ENCODE results near the gene SPNS2. TPM values are rescaled to one million over a fixed set of nuclear protein-coding genes. Genes with fewer than 3 reads are reported as not detected.

Gene SPNS2
- total RNA-seq, 4 donors from 2014 or later, result 5.4 to 49.8 (median 23.4) TPM

DNA sequence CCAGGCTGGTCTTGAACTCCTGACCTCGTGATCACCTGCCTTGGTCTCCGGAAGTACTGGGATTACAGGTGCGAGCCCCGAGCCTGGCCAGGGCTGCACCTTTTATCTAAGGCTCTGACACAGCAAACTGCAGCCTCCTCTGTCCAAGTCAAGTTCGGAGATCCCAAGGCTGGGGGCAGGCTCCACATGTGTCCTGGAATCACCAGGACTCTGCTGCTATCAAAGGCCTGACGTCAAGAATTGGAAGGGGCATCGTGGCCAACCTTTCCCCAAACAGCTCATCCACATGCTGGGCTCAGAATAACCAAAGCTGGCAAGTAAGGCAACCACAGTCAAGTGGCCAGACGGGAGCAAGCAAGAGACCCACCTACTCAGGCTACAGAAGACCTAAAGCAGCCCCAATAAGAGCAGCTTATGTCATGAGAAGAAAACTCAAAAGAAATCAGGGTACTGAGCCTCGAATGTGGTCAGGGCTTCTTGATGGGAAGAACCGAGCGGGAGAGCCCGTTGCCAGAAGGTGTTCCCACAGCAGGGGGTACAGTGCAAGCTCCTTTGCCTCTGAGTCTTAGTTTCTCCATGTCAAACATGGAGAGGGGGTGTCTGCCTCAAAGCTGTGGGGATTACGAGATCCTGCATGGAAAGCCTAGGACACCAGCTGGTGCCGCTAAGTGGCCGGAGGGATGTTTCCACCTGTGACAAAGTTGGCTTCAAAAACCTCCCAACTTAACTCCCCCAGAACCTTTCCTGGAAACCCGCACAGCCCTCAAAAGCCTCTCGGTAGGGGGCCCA, 48.6 kb downstream of the SPNS2 start:
- WGBS, 2 donors, result 88 to 93% methylated on average over 15 to 17 of the region's 17 CpGs
- TF ChIP-seq, protein P1, sequence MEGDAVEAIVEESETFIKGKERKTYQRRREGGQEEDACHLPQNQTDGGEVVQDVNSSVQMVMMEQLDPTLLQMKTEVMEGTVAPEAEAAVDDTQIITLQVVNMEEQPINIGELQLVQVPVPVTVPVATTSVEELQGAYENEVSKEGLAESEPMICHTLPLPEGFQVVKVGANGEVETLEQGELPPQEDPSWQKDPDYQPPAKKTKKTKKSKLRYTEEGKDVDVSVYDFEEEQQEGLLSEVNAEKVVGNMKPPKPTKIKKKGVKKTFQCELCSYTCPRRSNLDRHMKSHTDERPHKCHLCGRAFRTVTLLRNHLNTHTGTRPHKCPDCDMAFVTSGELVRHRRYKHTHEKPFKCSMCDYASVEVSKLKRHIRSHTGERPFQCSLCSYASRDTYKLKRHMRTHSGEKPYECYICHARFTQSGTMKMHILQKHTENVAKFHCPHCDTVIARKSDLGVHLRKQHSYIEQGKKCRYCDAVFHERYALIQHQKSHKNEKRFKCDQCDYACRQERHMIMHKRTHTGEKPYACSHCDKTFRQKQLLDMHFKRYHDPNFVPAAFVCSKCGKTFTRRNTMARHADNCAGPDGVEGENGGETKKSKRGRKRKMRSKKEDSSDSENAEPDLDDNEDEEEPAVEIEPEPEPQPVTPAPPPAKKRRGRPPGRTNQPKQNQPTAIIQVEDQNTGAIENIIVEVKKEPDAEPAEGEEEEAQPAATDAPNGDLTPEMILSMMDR (IDR thresholded peaks at IDR 0.05), result no peak
- no peak for DNase-seq (ENCODE audit: low spot score in 2 of 2)
- H3K4me3 ChIP-seq, result no peak overlapping the region
- H3K9me3 ChIP-seq, result no peaks in the 10 kb centered on the region
- H3K27ac ChIP-seq, result no peak overlapping the region
- H3K4me1 ChIP-seq, result no peaks in the 10 kb centered on the region
- H3K27me3 ChIP-seq, result no peaks in the 10 kb centered on the region
- H3K36me3 ChIP-seq, result peaks cover 4 to 100% (median 49%) of the 10 kb centered on the region in 3 donors

DNA sequence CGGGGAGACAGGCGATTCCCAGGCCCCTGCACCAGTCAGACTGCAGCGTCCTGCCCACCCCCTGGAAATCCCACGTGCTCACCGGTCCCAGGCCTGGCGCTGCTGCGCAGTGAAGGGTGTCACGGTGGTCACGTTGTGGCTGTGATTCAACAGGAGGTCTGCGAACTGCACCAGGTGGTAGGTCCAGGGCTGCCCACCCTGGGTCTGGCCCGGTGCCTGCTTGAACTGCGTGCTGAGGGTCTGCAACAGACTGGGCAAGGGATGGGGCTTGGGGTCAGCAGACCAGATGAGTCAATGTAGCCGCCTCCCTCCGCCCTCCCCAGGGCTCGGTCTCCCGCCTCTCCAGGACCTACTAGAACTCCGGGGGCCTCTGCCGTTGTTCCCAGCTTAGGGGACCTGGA, 49.4 kb downstream of the SPNS2 start:
- Histone ChIP-seq H3K4me3 (no peak overlapping the region), H3K4me1 (no peaks in the 10 kb centered on the region), H3K27ac (no peak overlapping the region), H3K27me3 (no peaks in the 10 kb centered on the region), H3K36me3 (peaks cover 0 to 100% (median 46%) of the 10 kb centered on the region in 3 donors), H3K9me3 (no peaks in the 10 kb centered on the region)
- TF ChIP-seq EP300 (IDR thresholded peaks at IDR 0.05) (no peak), POLR2A (IDR thresholded peaks at IDR 0.05) (no peak)
- TF ChIP-seq, protein P1 (IDR thresholded peaks at IDR 0.05), result no peak
- no peak for DNase-seq (ENCODE audit: low spot score in 2 of 2)
- WGBS, 2 donors, result 90 to 93% methylated on average over 11 to 15 of the region's 18 CpGs

DNA sequence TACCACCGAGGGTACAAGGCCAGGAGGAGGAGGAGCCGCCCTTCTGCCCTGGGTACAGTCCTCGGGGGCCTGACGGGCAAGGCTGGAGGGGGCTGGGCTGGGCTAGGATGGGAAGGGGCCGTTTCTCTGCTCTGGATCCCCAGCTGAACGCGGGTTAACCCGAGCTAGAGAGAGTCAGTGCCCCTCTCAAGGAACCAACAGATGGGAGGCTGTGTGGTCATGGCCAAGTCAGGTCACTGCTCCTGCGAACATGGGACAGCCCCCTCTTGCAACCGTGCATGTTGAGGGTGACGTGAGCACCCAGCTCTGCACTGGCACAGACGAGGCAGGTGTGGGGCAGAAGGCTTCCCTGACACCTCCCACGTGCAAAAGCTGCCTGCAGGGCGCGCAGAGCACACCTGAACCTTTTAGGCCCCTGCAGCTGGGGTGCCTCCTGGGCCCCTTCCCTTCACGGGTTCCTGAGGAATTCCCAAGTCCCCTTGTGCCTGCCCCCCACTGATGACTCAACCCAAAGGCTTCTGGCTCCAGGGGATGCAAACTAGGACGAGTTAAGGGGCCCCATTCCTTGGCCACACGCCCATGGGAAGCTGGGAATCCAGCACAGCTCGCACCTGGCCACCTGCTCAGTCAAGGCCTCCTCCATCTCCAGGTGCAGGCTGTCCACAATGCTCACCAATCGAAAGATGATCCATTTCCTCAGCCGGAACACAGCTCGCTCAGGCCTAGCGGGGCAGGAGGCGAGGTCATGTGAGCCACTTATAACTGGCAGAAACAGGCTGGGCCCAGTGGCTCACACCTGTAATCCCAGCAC, 50.2 kb downstream of the SPNS2 start:
- 83 to 84% methylated on average over 18 to 22 of the region's 24 CpGs for WGBS, 2 donors
- H3K27me3 ChIP-seq, result no peaks in the 10 kb centered on the region
- peaks cover 0 to 5% (median 2%) of the 10 kb centered on the region in 4 donors for H3K4me1 ChIP-seq
- no peak overlapping the region for H3K27ac ChIP-seq
- DNase-seq (ENCODE audit: low spot score in 2 of 2), result no peak
- peaks cover 0 to 100% (median 46%) of the 10 kb centered on the region in 3 donors for H3K36me3 ChIP-seq
- no peak overlapping the region for H3K4me3 ChIP-seq
- H3K9me3 ChIP-seq, result no peaks in the 10 kb centered on the region
- TF ChIP-seq EP300 (IDR thresholded peaks at IDR 0.05), result no peak
- TF ChIP-seq, protein P1 (IDR thresholded peaks at IDR 0.05), result no peak

DNA sequence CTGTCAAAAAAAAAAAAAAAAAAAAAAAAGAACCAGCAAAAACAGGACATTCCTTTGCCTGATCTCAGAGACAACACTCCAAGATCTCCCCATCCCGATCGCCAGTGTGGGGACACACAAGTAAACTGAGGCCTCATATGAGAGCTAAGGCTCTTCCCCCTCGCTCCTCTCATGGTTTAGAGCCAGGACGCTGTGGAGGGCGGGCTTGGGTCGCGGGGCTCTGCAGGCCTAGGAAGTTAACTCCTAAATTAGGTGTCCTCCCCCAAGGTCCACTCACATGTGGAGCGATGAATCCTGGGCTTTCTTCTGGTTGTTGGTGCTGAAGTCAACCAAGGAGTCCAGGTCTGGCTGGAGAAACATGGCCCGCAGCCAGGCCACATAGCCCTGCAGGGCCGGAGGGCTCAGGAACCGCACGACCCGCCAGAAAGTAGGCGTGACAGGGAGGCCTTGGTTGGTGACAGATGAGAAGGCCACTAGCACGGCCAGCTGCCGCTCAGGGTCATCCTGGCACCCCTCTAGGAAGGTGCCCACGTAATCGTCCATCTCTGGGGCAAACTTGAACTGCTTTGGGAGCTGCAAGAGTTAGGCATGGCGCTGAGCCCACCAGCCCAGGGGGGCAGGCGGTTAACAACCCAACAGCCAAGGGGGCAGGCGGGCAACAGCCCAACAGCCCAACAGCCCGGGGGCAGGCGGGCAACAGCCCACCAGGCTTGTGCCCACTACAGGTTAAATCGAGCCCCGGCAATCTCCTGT, 51.3 kb downstream of the SPNS2 start:
- no peaks in the 10 kb centered on the region for H3K27me3 ChIP-seq
- WGBS, 2 donors, result 84 to 86% methylated on average over 16 to 19 of the region's 25 CpGs
- TF ChIP-seq POLR2A (IDR thresholded peaks at IDR 0.05) (no peak), EP300 (IDR thresholded peaks at IDR 0.05) (no peak)
- TF ChIP-seq, protein P1 (IDR thresholded peaks at IDR 0.05), result no peak
- H3K9me3 ChIP-seq, result no peaks in the 10 kb centered on the region
- H3K36me3 ChIP-seq, result peaks cover 0 to 92% (median 36%) of the 10 kb centered on the region in 3 donors
- no peak overlapping the region for H3K27ac ChIP-seq
- no peak for DNase-seq (ENCODE audit: low spot score in 2 of 2)
- no peak overlapping the region for H3K4me3 ChIP-seq
- H3K4me1 ChIP-seq, result peaks cover 0 to 15% (median 10%) of the 10 kb centered on the region in 4 donors

Data from tibial nerve (tissue), 4 donors.